NCI-H128 (cell line): Measurements from ENCODE around the gene CCL14.
"Not testable (repeated sequence)": the region's sequence is repeated elsewhere in the genome, so short reads cannot be mapped to it uniquely, and the experiment has no call there.

Experiments used
- DNase-seq: peaks from one replicate; lab custom pipeline; 2025; ENCODE audit not compliant: unreplicated experiment; lab: John Stamatoyannopoulos, UW

The CCL14 gene

DNA sequence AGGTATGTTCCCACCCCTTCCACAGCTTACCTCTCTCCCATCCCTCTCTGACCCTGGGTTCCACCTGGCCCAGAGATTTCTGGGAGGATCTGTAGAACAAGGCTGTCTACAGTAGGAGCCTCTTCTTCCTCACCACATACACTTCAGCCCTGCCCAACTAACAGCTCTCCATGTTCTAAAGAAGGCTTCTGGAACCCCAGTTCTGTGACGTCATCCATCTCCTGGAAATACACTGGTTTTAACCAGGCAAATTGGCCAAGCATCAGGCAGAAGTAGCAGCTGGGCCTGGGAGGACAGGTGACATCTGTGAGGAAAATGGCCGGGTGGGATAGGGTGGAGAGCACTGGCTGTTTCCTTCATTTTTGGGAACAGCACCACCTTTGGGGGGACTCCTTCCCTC is 43.0 kb downstream of the CCL14 start, which contains the start of gene LYZL6:
LYZL6 (minus strand) TSS at position 177 of the 400 bp plus-strand sequence. CDS start 4,357 bp downstream, outside the sequence.
- no peak for DNase-seq

DNA sequence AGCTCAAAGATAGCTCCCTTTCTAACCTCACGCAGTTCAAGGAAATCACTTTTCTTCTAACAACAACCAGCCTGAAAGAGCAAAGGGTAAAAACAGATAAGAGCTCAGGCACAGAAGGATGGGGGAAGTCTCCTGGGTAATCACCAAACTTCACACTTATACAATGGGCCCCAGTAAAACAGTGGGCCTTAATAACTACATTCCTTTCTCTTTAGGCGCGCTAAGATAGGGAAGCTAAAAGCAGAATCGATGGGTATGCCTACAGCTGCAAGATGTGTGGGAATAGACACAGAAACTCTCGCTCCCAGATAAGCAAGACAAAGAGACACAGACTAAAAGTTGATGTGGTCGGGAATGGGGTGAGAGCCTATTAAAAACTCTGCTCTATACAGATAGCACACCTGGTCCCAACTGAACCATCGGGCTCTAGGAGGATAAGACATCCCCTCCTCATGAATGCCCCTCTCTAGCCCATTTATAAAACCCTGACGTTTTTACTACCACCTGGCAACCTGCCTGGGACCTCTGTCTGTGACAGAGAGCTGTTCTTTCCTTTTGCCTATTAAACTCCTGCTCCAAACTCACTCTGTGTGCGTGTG is 43.8 kb downstream of the CCL14 start:
- no peak for DNase-seq

DNA sequence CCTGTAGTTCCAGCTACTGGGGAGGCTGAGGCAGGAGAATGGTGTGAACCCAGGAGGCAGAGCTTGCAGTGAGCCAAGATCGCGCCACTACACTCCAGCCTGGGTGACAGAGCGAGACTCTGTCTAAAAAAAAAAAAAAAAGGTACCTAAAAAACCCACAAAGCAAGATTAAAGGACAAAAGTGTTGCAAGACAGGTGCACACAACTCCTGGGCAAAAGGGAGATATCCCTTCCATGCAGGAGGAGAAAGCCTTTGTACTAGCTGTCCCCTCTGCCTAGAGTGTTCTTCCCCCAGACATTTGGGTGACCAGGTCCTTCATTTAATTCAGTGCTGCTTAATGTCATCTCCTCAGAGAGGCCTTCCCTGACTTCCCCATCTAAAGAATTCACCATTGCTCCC is 48.0 kb downstream of the CCL14 start:
- not testable (repeated sequence) for DNase-seq

DNA sequence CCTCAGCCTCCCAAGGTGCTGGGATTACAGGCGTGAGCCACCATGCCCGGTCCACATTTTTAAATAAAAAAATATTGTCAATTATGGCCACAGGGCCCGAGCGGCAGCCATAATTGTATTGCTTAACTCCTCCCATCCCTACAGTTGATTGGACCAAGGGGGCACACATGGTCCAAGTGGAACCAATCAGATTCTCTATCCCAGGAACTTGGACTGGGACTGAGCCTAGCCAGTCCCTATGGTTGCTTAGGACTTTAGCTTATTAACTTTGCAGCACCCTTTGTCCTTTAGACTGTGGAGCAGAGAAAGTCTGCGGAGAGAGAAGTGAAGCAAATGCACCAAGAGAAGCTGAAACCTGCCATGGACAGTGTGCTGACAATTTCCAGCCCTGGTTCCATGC is 50.5 kb downstream of the CCL14 start:
- no peak for DNase-seq

DNA sequence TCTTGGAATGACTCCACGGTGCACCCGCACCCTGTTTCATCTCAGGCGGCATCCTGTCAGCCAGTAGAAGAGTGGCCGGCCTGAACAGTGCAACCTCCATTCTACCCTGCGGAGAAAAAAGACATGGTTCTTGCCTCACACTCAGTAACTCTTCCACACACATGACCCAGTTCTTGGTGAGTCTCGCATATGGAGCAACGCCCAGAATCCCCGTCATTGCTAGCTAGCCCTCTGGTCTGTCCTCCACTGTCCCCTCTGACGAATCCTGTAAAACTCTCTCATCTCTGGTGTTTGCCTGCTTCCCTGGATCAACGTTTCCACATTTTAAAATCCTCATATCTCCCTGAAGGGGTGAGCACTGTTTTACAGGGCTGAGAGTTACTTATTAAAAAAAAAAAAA is 51.8 kb downstream of the CCL14 start:
- no peak for DNase-seq
